AG04450 (cell line): ENCODE results near the gene C2CD4C. TPM values are rescaled to one million over a fixed set of nuclear protein-coding genes. Genes with fewer than 3 reads are reported as not detected.

Source experiments
- CTCF ChIA-PET: fragments of 300-600, 350-600 bp; formaldehyde crosslinking; extraction: SDS; loops from one replicate; lab custom pipeline; 2022; ENCODE audit warnings: antibody characterized with exemption, inconsistent platforms; lab: Charles Lee
- POLR2A ChIA-PET: fragments of 350-600 bp; formaldehyde crosslinking; extraction: SDS; loops from one replicate; lab custom pipeline; 2021; ENCODE audit warnings: antibody characterized with exemption, inconsistent platforms; lab: Yijun Ruan, JAX
- DNase-seq: peaks from one replicate; pipeline ENCODE4 v3.0.0-alpha.2; 2011; ENCODE audit warnings: low read depth, low spot score
- H3K27ac ChIP-seq: one replicate; pipeline ENCODE4 v1.5.1; 2012; ENCODE audit warnings: low read depth, low read length, control low read depth
- H3K27me3 ChIP-seq: one replicate; pipeline ENCODE4 v1.6.0; 2012; ENCODE audit warnings: low read length; ENCODE audit not compliant: control insufficient read depth, insufficient read depth
- H3K4me3 ChIP-seq: 2 replicates; pipeline ENCODE4 v1.5.1; 2011; ENCODE audit warnings: mild to moderate bottlenecking, low read depth, low read length, control low read depth
- H3K9me3 ChIP-seq: 2 replicates; pipeline ENCODE4 v1.5.1; 2012; ENCODE audit warnings: low read length; ENCODE audit not compliant: control insufficient read depth, insufficient read depth
- CTCF ChIP-seq: IDR thresholded peaks from 2 replicates; pipeline ENCODE4 v1.5.1; 2011; ENCODE audit warnings: low read depth, low read length, control low read depth, inconsistent platforms
- polyA plus RNA-seq: library from polyadenylated mRNA; depleted of rRNA; stranded (reverse); fragments of >200 nt; gene quantifications from 2 replicates; pipeline ENCODE4 v1.2.3, GENCODE V29; 2011

The C2CD4C gene
- polyA plus RNA-seq, 1 experiment, result 0.05 TPM

DNA sequence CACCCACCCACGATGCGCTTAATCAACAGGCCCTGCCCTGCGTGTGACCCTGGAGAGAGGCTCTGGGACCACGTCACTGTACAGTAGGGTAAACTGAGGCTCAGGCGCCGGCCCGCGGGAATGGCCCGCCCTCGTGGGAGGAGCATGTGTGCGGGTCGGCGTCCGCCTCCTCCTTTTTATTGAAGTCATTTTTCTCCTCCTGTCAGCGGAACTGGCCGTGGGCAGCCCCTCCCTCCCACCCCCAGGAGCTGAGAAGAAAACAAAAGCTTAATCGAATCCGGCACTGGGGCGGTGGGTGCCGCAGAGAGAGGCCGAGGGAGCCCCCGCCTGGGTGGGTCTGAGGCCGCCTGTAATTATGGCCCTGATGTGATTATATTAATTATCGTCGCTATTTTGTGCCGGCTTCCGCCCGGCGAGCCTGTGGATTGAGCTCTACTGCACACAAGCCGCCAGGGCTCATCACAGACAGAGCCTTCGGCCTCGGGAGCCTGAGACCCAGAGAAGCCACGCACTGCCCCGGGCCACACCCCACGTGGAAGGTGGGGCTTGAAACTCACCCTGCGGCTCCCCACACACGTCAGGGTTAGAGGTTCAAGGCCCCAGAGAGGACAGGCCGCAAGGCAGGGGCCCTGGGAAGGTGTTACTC lies 7.0 kb downstream of the C2CD4C start:
- Histone ChIP-seq H3K4me3 (no peak overlapping the region), H3K27ac (no peak overlapping the region), H3K27me3 (peaks cover 9% of the 10 kb centered on the region), H3K9me3 (peaks cover 42% of the 10 kb centered on the region)
- no peak for DNase-seq
- TF ChIP-seq CTCF, result no peak
- POLR2A ChIA-PET, result no interaction called here
- CTCF ChIA-PET, result no interaction called here

GRCh38 chr19:400976-401865 lies 7.7 kb downstream of the C2CD4C start:
- Histone ChIP-seq H3K9me3 (peaks cover 49% of the 10 kb centered on the region), H3K27ac (no peak overlapping the region), H3K4me3 (no peak overlapping the region), H3K27me3 (peaks cover 5% of the 10 kb centered on the region)
- no peak for TF ChIP-seq CTCF
- DNase-seq, result no peak
- ChIA-PET POLR2A (no interaction called here), CTCF (no interaction called here)

DNA sequence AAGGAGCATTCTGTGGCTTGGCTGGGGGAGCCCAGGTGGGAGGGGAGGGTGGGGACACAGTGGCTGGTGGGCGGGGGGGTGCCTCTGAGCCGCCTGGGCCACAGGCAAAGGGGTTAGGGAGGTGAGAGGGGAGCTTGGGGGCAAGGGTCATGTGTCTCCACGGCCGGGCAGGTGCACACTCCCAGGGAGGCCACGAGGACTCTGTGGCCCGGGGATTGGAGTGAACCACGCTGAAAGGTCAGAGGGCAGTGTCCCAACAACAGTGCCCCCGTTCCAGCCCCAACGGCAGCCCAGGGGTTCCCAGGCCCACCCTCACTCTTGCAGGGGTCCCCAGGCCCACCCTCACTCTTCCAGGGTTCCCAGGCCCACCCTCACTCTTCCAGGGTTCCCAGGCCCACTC lies 9.6 kb downstream of the C2CD4C start:
- CTCF ChIA-PET, result no interaction called here
- peaks cover 2% of the 10 kb centered on the region for H3K27me3 ChIP-seq
- no peak overlapping the region for H3K4me3 ChIP-seq
- peaks cover 58% of the 10 kb centered on the region for H3K9me3 ChIP-seq
- DNase-seq, result no peak
- TF ChIP-seq CTCF, result no peak
- H3K27ac ChIP-seq, result no peak overlapping the region
- POLR2A ChIA-PET, result no interaction called here

- H3K4me3 ChIP-seq, result no peak overlapping the region
- CTCF ChIA-PET, result no interaction called here
- peaks cover 58% of the 10 kb centered on the region for H3K9me3 ChIP-seq
- H3K27ac ChIP-seq, result no peak overlapping the region
- TF ChIP-seq CTCF, result no peak
- POLR2A ChIA-PET, result no interaction called here
- peaks cover 2% of the 10 kb centered on the region for H3K27me3 ChIP-seq
- DNase-seq, result no peak
Measured at GRCh38 chr19:398719-399118, 10.2 kb downstream of the C2CD4C start.
